SK-N-SH treated with all-trans-retinoic acid at 6 μM for 48 hours (cell line): ENCODE data around the gene SMIM1.

ENCODE experiments used
- ESRRG ChIP-seq: fragments of 250-450 bp; sonication (Bioruptor Pico); IDR thresholded peaks from 2 replicates; pipeline ENCODE4 v1.6.1; 2021; ENCODE audit warnings: mild to moderate bottlenecking
- PATZ1 ChIP-seq: fragments of 250-450 bp; sonication (Bioruptor Pico); IDR thresholded peaks from 2 replicates; pipeline ENCODE4 v1.8.0; 2020; ENCODE audit warnings: mild to moderate bottlenecking, moderate library complexity, borderline replicate concordance
- PPARA ChIP-seq: fragments of 250-450 bp; sonication (Bioruptor Pico); IDR thresholded peaks from 2 replicates; pipeline ENCODE4 v1.5.0; 2020; ENCODE audit warnings: mild to moderate bottlenecking, borderline replicate concordance
- SNAI2 ChIP-seq: fragments of 250-450 bp; sonication (Bioruptor Pico); IDR thresholded peaks from 2 replicates; pipeline ENCODE4 v1.5.0; 2020; ENCODE audit warnings: mild to moderate bottlenecking, moderate library complexity
- TOX ChIP-seq: fragments of 250-450 bp; sonication (Bioruptor Pico); IDR thresholded peaks from 2 replicates; pipeline ENCODE4 v1.8.0; 2021; ENCODE audit warnings: mild to moderate bottlenecking, moderate library complexity, borderline replicate concordance
- ZNF8 ChIP-seq: fragments of 450-650 bp; formaldehyde crosslinking; IDR thresholded peaks from 2 replicates; pipeline ENCODE4 v1.5.0; 2020; ENCODE audit warnings: mild to moderate bottlenecking, moderate library complexity
- TF ChIP-seq, protein P1 (sequence below): fragments of 250-450 bp; sonication (Bioruptor Pico); IDR thresholded peaks from 2 replicates; pipeline ENCODE4 v1.5.0; 2020; ENCODE audit warnings: mild to moderate bottlenecking, moderate library complexity

GRCh38 chr1:3763351-3764125 lies 9.0 kb upstream of the SMIM1 start:
- no peak for TF ChIP-seq ZNF8 (CRISPR knock-in tag)
- no peak for TF ChIP-seq PATZ1 (CRISPR knock-in tag)
- no peak for TF ChIP-seq TOX (CRISPR knock-in tag)
- TF ChIP-seq, protein P1, sequence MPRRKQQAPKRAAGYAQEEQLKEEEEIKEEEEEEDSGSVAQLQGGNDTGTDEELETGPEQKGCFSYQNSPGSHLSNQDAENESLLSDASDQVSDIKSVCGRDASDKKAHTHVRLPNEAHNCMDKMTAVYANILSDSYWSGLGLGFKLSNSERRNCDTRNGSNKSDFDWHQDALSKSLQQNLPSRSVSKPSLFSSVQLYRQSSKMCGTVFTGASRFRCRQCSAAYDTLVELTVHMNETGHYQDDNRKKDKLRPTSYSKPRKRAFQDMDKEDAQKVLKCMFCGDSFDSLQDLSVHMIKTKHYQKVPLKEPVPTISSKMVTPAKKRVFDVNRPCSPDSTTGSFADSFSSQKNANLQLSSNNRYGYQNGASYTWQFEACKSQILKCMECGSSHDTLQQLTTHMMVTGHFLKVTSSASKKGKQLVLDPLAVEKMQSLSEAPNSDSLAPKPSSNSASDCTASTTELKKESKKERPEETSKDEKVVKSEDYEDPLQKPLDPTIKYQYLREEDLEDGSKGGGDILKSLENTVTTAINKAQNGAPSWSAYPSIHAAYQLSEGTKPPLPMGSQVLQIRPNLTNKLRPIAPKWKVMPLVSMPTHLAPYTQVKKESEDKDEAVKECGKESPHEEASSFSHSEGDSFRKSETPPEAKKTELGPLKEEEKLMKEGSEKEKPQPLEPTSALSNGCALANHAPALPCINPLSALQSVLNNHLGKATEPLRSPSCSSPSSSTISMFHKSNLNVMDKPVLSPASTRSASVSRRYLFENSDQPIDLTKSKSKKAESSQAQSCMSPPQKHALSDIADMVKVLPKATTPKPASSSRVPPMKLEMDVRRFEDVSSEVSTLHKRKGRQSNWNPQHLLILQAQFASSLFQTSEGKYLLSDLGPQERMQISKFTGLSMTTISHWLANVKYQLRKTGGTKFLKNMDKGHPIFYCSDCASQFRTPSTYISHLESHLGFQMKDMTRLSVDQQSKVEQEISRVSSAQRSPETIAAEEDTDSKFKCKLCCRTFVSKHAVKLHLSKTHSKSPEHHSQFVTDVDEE (CRISPR knock-in tag), result no peak
- TF ChIP-seq PPARA (CRISPR knock-in tag), result no peak
- TF ChIP-seq ESRRG (CRISPR knock-in tag), result no peak
- no peak for TF ChIP-seq SNAI2 (CRISPR knock-in tag)
